K562 (cell line): Measurements from ENCODE around the gene TMA7B. TPM values are rescaled to one million over a fixed set of nuclear protein-coding genes. Genes with fewer than 3 reads are reported as not detected.

Experiments
- ATF7 ChIP-seq: fragments of 450-650 bp; IDR thresholded peaks from 2 replicates; pipeline ENCODE4 v1.7.1; 2014; ENCODE audit warnings: mild to moderate bottlenecking, moderate library complexity
- CC2D1A ChIP-seq: fragments of 450-650 bp; IDR thresholded peaks from 2 replicates; pipeline ENCODE4 v1.6.1; 2017; ENCODE audit warnings: mild to moderate bottlenecking
- ERF ChIP-seq: fragments of 450-650 bp; formaldehyde crosslinking; IDR thresholded peaks from 2 replicates; pipeline ENCODE4 v1.4.0; 2020; ENCODE audit warnings: mild to moderate bottlenecking, mixed read lengths
- ESRRA ChIP-seq: fragments of 450-650 bp; IDR thresholded peaks from 2 replicates; pipeline ENCODE4 v1.6.1; 2014; ENCODE audit warnings: low read depth, mild to moderate bottlenecking, moderate library complexity, borderline replicate concordance
- FOXK2 ChIP-seq, 2 experiments: fragments of 450-650 bp; IDR thresholded peaks in 1 of 2; conservative IDR thresholded peaks in 1 of 2; 2 replicates each; pipeline ENCODE4 v1.6.1; 2016; ENCODE audit warnings: low read depth in 2 of 2, mild to moderate bottlenecking in 1 of 2
- HNRNPH1 ChIP-seq: fragments of 200-400 bp; formaldehyde crosslinking; optimal IDR thresholded peaks from 2 replicates; pipeline ENCODE3; 2017; ENCODE audit warnings: low read depth, mild to moderate bottlenecking, low read length, moderate library complexity
- JUND ChIP-seq, 2 experiments: IDR thresholded peaks; 2 replicates in 1 of 2; 3 replicates in 1 of 2; pipeline ENCODE4 v1.6.1; 2011; ENCODE audit warnings: borderline replicate concordance in 2 of 2, low read depth in 2 of 2, low read length in 2 of 2, improper control_type of control experiment in 1 of 2, missing biosample characterization in 1 of 2, missing genetic modification characterization in 1 of 2, missing genetic modification reagents in 1 of 2
- MCM5 ChIP-seq: fragments of 450-650 bp; IDR thresholded peaks from 2 replicates; pipeline ENCODE4 v1.6.1; 2016; ENCODE audit warnings: low read depth
- MCM7 ChIP-seq, 2 experiments: fragments of 450-650 bp; IDR thresholded peaks; 2 replicates each; pipeline ENCODE4 v1.6.1; 2016 to 2018
- MIER1 ChIP-seq: fragments of 450-650 bp; IDR thresholded peaks from 2 replicates; pipeline ENCODE4 v1.6.1; 2016; ENCODE audit warnings: antibody characterized with exemption, mild to moderate bottlenecking, low read depth
- SAP30 ChIP-seq: fragments of 200-600 bp; sonication (generic); IDR thresholded peaks from 2 replicates; pipeline ENCODE4 v1.6.1; 2012; ENCODE audit warnings: borderline replicate concordance, low read depth, mild to moderate bottlenecking, moderate library complexity, low read length, control low read depth, inconsistent platforms; ENCODE audit not compliant: insufficient read depth, poor library complexity, severe bottlenecking
- SIN3A ChIP-seq, 2 experiments: fragments of 150-350 bp in 1 of 2; IDR thresholded peaks; 2 replicates each; pipeline ENCODE4 v1.6.1; 2011 to 2016; ENCODE audit warnings: borderline replicate concordance in 2 of 2, low read depth in 2 of 2, low read length in 2 of 2, mild to moderate bottlenecking in 2 of 2, moderate library complexity in 2 of 2; ENCODE audit not compliant: control insufficient read depth in 1 of 2
- TCF3 ChIP-seq: sonication (generic); formaldehyde crosslinking; IDR thresholded peaks from 2 replicates; pipeline ENCODE4 v1.4.0; 2020; ENCODE audit warnings: mild to moderate bottlenecking, missing genetic modification reagents
- U2AF1 ChIP-seq: fragments of 200-400 bp; formaldehyde crosslinking; optimal IDR thresholded peaks from 2 replicates; pipeline ENCODE3; 2017; ENCODE audit warnings: mild to moderate bottlenecking, low read depth, low read length, moderate library complexity
- ZBED1 ChIP-seq: IDR thresholded peaks from 2 replicates; pipeline ENCODE4 v1.6.1; 2014
- ZFP30 ChIP-seq: fragments of 250-450 bp; sonication (Bioruptor Pico); IDR thresholded peaks from 2 replicates; pipeline ENCODE4 v1.8.0; 2022; ENCODE audit warnings: moderate library complexity, mild to moderate bottlenecking, inconsistent platforms, borderline replicate concordance
- ZKSCAN3 ChIP-seq: fragments of 250-450 bp; sonication (Bioruptor Pico); IDR thresholded peaks from 2 replicates; pipeline ENCODE4 v1.4.0; 2020
- ZNF224 ChIP-seq: sonication (generic); formaldehyde crosslinking; IDR thresholded peaks from 2 replicates; pipeline ENCODE4 v1.8.0; 2022; ENCODE audit warnings: mild to moderate bottlenecking, missing genetic modification reagents
- ZNF75A ChIP-seq: fragments of 450-650 bp; formaldehyde crosslinking; IDR thresholded peaks from 2 replicates; pipeline ENCODE4 v1.4.0; 2020; ENCODE audit warnings: mild to moderate bottlenecking
- polyA plus RNA-seq, 8 experiments: library from polyadenylated mRNA; depleted of rRNA in 4 of 8; stranded (reverse) in 5 of 8; unstranded in 3 of 8; fragments of >200 nt; fragmentation: Nextera tagmentation in 2 of 8; fragmentation: Illumina TruSeq in 1 of 8; extraction: Ambion mirVana in 2 of 8; extraction: Trizol in 1 of 8; gene quantifications; 2 replicates each; pipeline versions ENCODE4 v1.2.1 to v1.2.3, GENCODE V29; 2011 to 2014; ENCODE audit warnings: inconsistent platforms in 1 of 8, missing spikeins in 1 of 8
- total RNA-seq, 7 experiments: library from RNA; depleted of rRNA in 6 of 7; stranded (reverse); fragments of >200 nt in 6 of 7; fragmentation: Illumina TruSeq in 2 of 7; extraction: Trizol in 2 of 7; gene quantifications; 2 replicates each; pipeline versions ENCODE4 v1.2.1 to v1.2.3, GENCODE V29; 2011 to 2021; ENCODE audit warnings: low replicate concordance in 1 of 7
- TF ChIP-seq, protein P1 (sequence below): fragments of 450-650 bp; conservative IDR thresholded peaks from 2 replicates; pipeline ENCODE4 v1.6.1; 2016; ENCODE audit warnings: missing genetic modification characterization, low read depth, mild to moderate bottlenecking, missing compliant biosample characterization, moderate library complexity
- TF ChIP-seq, protein P2 (sequence below): fragments of 450-650 bp; IDR thresholded peaks from 2 replicates; pipeline ENCODE4 v1.6.1; 2018; ENCODE audit not compliant: partially characterized antibody
- TF ChIP-seq, protein P3 (sequence below): sonication (generic); IDR thresholded peaks from 2 replicates; pipeline ENCODE4 v1.6.1; 2016

Gene TMA7B
- total and polyA plus RNA-seq, 9 of the 15 experiments (the other 6 are each of a cell fraction or from before 2014, with no cell fraction given), result 5.6 to 14.2 (median 11.8) TPM

DNA sequence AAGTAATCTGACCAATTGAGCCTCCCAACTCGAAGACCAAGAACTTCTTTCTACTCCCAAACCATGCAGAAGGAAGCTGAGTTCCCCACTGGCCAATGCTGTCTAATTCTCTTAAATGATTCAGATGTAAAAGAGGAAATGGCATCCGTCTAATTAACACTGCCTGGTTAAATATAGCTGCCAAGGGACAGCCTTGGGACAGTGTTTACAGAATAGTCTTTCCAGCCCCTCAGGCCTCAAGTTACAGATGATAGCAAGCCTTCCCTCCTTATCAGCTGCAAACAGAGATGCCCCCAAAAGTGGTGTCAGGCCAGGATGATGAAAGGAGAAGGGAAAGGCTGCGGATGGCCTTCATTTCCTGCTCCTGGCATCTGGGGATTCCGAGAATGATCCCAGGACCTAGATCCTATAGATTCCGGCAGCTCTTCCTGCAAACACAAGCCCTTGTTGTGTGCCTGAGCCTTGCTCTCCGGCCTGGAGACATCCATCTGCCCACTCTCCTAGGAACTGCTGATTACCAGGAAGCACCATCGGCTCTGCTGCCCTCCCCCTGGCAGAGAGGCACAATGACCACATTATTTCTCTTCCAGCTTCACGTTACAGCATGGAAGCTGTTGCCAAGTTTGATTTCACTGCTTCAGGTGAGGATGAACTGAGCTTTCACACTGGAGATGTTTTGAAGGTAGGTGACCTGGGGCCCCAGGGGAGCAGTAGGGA lies 13.5 kb upstream of the TMA7B start (continued):
- TF ChIP-seq, protein P1, sequence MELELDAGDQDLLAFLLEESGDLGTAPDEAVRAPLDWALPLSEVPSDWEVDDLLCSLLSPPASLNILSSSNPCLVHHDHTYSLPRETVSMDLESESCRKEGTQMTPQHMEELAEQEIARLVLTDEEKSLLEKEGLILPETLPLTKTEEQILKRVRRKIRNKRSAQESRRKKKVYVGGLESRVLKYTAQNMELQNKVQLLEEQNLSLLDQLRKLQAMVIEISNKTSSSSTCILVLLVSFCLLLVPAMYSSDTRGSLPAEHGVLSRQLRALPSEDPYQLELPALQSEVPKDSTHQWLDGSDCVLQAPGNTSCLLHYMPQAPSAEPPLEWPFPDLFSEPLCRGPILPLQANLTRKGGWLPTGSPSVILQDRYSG (tag), result no peak; the same call in 1 of the 2 replicates
- no peak for TF ChIP-seq MCM5
- TF ChIP-seq ZNF75A (CRISPR knock-in tag), result no peak
- peak; percentile 70 for TF ChIP-seq ATF7
- no peak for TF ChIP-seq ZFP30 (CRISPR knock-in tag)
- TF ChIP-seq MIER1, result no peak
- peak; percentile 97 for TF ChIP-seq TCF3 (CRISPR knock-in tag)
- TF ChIP-seq ESRRA, result no peak; the same call in 1 of the 2 replicates
- TF ChIP-seq SAP30, result no peak
- no peak for TF ChIP-seq HNRNPH1
- TF ChIP-seq U2AF1, result no peak
- no peak for TF ChIP-seq ERF
- TF ChIP-seq JUND (IDR thresholded peaks at IDR 0.05; ENCODE audit: borderline replicate concordance, low read depth, low read length), result peak; percentile 77
- TF ChIP-seq JUND (tag; IDR thresholded peaks at IDR 0.05; ENCODE audit: borderline replicate concordance, low read depth, low read length), result peak; percentile 72; the same call in 1 of the 3 replicates
- TF ChIP-seq, protein P2, sequence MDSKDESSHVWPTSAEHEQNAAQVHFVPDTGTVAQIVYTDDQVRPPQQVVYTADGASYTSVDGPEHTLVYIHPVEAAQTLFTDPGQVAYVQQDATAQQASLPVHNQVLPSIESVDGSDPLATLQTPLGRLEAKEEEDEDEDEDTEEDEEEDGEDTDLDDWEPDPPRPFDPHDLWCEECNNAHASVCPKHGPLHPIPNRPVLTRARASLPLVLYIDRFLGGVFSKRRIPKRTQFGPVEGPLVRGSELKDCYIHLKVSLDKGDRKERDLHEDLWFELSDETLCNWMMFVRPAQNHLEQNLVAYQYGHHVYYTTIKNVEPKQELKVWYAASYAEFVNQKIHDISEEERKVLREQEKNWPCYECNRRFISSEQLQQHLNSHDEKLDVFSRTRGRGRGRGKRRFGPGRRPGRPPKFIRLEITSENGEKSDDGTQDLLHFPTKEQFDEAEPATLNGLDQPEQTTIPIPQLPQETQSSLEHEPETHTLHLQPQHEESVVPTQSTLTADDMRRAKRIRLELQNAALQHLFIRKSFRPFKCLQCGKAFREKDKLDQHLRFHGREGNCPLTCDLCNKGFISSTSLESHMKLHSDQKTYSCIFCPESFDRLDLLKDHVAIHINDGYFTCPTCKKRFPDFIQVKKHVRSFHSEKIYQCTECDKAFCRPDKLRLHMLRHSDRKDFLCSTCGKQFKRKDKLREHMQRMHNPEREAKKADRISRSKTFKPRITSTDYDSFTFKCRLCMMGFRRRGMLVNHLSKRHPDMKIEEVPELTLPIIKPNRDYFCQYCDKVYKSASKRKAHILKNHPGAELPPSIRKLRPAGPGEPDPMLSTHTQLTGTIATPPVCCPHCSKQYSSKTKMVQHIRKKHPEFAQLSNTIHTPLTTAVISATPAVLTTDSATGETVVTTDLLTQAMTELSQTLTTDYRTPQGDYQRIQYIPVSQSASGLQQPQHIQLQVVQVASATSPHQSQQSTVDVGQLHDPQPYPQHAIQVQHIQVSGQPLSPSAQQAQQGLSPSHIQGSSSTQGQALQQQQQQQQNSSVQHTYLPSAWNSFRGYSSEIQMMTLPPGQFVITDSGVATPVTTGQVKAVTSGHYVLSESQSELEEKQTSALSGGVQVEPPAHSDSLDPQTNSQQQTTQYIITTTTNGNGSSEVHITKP, result peak; percentile 86
- no peak for TF ChIP-seq ZNF224 (CRISPR knock-in tag)
- TF ChIP-seq ZBED1, result no peak
- TF ChIP-seq MCM7 (IDR thresholded peaks at IDR 0.05), result no peak
- TF ChIP-seq, protein P3, sequence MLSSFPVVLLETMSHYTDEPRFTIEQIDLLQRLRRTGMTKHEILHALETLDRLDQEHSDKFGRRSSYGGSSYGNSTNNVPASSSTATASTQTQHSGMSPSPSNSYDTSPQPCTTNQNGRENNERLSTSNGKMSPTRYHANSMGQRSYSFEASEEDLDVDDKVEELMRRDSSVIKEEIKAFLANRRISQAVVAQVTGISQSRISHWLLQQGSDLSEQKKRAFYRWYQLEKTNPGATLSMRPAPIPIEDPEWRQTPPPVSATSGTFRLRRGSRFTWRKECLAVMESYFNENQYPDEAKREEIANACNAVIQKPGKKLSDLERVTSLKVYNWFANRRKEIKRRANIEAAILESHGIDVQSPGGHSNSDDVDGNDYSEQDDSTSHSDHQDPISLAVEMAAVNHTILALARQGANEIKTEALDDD, result peak; percentile 81
- TF ChIP-seq CC2D1A, result peak; percentile 81; the same call in 1 of the 2 replicates
- TF ChIP-seq SIN3A (IDR thresholded peaks at IDR 0.05; ENCODE audit: borderline replicate concordance in 2 of 2, control insufficient read depth in 1 of 2, low read depth in 2 of 2, low read length in 2 of 2), result peak in 1 of 2 experiments; percentile 19; a peak in 1 of 4 replicates
- TF ChIP-seq ZKSCAN3 (CRISPR knock-in tag), result no peak
- TF ChIP-seq FOXK2 (conservative IDR thresholded peaks at IDR 0.05 in 1 of 2, IDR thresholded peaks at IDR 0.05 in 1 of 2; ENCODE audit: low read depth in 2 of 2), result peak; percentile 83 to 86
